CD4-positive, alpha-beta T cell treated with Interleukin-10 for 1 hour (primary cell): ENCODE data around the gene TTLL1.
"Not testable (repeated sequence)": the region's sequence is repeated elsewhere in the genome, so short reads cannot be mapped to it uniquely, and the experiment has no call there.

Source experiments
- DNase-seq: peaks from one replicate; pipeline ENCODE4 v3.0.0-alpha.2; 2020

TTLL1 gene

DNA sequence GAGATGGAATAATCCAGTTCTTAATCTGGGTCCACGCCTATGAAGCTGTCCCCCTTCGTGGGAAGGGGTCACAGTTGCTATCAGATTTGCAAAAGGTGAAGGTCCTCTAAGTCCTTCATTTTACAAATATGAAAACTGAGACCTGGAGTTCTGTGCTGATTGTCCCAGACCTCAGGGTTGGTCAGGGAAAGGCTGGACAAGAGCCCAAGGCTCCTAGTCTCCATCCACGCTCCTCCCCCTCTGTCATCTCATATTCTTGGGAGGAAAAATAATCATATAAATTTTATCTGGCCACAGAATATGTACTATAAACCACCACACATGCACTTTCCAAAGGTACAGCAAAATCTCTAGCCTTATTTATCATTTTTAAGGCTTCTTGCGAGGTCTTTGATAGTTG lies 79.7 kb downstream of the TTLL1 start:
- DNase-seq, result no peak

DNA sequence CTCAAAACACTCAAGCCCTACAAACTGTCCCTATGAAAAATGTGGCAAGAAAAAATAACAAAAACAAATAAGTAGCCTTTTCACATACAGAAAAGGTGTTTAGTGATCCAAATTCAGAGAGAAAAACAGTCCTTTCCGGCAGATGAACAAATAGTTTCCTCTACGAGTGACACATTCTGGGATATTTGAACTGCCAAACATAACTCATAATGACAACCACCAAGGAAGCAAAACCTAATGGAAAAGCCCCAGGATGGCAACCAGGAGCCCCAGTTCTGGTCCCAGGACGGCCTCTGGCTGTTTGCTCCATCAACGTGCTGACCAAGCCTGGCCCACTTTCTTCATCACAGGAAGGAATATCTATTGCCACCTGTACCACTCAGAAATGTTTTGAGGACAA lies 80.3 kb downstream of the TTLL1 start:
- no peak for DNase-seq

DNA sequence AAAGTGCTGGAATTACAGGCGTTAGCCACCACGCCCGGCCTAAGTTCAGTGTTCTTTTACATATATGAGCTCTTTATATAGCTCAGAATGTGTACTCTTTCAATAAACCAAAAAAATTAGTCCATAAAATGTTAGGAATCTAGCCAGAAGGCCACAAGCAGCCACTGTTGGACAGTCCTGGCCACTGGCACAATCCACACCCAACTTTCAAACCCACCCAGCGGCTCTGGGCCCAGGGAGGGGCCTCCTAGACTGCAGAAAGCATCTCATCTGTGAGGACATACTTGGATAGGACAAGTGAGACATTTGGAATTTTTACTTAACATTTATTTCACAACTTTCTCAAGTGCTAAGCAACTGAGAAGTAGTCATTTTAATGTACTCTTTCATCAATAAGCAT lies 80.7 kb downstream of the TTLL1 start:
- no peak for DNase-seq

DNA sequence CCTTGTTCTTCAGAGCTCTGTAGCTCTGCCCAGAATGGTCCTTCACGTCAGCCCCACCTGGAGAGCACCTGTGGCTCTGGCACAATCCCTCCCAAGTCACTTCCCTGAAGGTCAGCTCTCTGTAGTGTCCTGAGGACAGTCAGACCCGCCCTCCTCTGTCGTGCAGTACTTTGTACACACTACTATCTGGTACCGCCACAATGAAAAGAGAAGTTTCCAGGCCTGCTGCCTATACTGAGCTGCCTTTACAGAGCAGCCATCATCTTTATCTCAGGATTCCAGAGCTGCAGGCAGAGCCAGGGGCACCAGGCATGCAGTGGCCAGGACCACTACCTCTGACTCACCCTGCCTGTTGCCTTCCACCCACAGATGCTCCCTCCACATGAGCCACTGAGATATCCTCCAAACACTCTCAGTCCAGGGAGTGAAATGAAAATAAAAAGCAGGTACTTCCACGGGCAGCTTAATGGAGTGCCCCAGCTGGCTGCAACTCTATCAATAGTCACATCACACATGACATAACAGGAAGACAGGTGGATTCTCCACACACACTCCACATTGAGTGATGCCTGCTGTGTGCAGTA lies 81.6 kb downstream of the TTLL1 start:
- DNase-seq, result no peak

DNA sequence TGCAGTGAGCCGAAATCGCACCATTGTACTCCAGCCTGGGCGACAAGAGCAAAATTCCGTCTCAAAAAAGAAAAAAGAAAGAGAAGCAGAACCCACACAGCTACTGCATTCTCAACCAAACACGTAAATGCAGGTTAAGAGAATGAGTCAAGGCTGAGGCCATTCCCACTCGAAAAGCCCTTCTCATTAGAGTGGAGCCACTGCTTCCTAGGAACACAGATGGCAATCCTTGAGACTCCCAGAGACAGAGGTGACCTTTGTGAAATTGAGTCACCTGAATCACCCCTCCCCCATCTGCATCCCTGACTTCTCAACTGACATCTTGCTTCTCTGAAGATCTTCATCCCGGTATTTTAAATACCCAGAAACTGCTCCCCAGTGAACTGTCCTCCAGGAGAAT lies 82.4 kb downstream of the TTLL1 start:
- no peak for DNase-seq

DNA sequence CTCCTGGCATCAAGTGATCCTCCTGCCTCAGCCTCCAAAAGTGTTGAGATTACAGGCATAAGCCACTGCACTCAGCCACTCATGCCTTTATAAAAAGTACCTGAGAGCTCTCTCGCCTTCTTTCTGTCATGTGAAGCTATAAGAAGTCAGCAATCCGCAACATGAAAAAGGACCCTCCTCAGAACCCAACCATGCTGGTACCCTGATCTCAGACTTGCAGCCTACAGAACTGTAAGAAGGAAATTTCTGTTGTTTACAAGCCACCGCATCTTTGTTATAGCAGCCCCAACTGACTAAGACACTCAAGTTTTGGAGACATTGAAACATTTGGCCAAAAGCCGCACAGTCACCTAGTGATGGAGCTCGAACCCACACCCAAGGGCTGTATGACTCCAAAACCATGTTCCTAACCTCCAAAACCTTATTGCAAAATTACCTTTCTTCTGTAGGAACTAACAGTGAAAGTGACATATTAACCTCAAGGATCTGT lies 83.1 kb downstream of the TTLL1 start:
- no peak for DNase-seq

DNA sequence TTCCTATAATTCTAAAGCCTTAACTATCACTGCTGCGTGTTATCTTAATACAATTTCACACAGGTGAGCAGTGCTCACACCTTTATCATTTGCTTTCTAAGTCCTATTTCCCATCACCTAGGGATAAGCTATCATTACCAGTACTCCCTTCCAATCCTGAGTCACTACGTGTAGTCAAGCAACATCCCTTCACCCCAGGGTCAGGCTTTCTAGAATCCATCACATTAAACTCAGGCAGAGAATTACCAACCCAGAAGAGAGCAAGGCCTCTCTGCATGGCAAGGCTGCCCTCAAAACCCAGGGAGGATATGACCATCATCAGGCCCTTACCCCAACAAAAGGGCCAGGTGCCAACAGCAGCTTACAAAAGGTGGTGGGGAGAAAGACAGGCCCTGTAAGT lies 84.1 kb downstream of the TTLL1 start:
- DNase-seq, result no peak

DNA sequence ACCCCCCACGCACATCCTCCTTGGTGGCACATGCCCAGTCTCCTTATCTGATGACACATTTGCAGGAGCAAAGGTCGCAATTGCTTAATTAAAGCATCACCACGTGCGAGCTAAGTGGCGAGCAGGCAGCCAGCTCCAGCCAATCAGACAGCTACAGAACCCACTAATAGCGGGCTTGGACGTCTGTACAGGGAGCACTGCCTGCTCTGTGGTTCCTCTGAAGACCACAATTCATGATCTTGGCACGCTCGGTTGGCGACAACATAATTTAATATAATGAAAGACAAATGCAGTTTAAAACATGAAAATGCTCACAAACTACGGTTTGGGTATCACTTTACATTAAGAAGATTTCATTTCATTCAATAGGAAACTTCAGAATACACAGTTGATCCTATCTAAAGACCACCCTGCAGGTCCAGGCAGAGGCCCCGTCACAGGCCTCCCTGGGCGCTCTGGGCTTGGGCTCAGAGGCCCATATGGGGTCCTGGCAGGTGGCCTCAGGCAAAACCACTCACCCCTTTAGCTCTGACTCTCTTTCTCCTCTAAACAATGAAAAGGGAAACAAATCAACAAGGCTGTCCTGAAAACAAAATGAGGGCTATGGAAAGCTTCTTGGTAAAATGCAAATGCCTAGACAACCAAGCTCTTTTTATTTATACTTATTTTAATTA lies 84.7 kb downstream of the TTLL1 start:
- no peak for DNase-seq

DNA sequence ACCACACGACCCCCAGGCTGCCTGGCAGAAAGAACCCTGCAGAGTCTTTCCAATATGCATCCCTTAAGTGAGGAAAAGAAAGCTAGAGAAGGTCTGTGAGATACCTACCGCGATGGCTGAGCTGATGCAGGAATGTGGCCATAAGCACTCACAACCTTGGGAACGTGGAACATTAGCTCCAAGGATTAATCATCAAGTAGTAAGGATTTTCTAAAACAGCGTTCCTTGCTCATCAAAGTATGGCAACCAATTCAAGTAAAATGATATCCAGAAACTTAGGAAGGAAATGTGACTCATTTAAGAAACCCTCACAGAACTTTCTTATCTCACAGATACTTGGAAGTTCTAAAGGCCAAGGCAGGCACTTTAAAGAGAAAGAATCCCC lies 87.0 kb downstream of the TTLL1 start:
- DNase-seq, result no peak

DNA sequence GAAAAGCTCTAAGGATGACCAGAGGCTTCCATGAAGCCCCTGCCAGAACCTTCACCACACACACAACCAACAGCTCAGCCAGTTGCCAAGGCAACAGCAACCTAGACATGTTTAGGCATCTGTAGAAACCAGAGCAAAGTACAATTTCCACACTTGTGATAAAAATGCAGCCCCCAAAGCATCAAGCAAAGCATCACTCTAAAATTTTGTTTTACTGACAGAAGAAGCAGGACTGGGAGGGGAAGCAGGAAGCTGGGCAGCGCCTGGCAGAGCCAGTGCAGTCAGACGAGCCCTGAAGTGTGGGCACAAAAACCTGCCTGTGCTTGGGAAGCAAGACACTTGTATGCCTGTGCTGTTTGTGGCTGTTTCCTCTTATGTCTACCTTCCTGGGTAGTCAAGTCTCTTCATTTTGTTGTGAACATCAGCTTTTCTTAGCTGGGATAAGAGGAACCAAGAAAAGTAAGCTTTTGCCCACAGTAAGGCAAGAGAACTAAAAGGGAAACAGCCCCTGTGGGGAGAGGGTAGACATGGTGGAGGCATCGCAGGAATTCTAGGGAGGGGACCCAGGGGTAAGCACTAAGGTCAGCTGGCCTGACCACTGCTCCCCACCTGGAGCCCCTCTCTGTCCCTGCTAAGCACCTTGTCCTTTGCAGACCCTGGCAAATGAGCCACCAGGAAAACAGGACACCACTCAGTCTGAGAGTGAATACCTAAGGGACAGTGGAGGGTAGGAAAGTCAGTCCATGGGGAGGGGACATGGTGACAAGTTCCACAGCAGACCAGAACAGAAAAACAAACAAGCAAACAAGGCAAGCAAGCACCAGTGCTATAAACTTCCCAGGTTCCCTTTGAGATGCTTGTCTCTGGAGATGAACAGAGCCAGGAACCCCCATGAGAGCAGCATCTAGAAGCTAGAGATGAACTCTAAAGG lies 87.7 kb downstream of the TTLL1 start:
- no peak for DNase-seq

DNA sequence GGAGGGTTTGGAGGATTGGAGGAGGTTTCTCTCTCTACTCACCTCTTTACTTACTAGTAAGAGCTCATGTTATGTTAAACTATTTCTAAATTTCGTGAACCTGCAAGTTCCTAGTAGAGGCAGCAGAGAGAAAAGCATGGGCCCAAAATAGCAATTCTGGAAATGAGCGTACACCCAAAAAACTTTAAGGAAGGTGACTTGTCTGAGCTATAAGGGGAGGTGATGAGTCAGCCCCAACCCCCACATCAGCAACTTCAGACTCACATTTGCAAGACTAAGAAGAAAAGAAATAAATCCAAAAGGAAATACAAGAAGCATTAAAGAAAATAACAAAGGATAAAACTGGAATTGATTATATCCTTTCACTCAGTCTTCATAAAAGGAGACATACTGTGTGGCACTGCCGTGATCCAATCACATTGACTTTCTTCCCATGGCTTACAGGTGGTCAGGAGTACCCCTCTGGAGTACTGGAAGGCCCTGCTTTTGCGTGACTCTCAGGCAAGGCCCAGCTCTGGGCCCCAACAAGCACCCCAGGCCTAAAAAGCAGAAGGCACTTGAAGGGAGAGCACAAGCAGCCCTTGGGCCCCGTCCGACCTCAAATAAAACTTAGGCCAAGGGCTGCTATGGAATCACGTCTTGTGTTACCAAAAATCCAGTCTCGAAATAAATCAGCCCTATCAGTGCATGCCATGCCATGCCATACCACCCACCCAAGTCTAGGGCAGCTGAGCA lies 88.6 kb downstream of the TTLL1 start:
- DNase-seq, result no peak

DNA sequence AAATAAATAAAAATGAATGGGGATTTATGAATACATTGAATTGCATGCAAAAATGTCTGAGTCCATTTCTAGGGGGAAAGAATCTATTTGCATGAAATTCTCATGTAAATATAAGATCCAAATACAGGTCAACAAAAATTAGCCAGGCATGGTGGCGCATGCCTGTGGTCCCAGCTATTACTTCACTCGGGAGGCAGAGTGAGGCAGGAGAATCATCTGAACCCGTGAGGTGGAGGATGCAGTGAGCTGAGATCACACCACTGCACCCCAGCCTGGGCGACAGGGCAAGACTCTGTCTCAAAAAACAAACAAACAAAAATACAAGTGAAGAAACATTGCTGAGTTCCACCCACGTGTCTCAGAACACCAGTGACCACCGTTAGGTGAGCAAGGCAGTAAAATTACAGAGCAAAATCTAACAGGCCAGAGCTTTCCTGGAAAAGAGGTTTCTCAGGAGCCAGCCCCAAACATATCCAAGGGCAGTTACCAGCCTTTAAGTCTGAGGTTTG lies 91.6 kb downstream of the TTLL1 start:
- no peak for DNase-seq

DNA sequence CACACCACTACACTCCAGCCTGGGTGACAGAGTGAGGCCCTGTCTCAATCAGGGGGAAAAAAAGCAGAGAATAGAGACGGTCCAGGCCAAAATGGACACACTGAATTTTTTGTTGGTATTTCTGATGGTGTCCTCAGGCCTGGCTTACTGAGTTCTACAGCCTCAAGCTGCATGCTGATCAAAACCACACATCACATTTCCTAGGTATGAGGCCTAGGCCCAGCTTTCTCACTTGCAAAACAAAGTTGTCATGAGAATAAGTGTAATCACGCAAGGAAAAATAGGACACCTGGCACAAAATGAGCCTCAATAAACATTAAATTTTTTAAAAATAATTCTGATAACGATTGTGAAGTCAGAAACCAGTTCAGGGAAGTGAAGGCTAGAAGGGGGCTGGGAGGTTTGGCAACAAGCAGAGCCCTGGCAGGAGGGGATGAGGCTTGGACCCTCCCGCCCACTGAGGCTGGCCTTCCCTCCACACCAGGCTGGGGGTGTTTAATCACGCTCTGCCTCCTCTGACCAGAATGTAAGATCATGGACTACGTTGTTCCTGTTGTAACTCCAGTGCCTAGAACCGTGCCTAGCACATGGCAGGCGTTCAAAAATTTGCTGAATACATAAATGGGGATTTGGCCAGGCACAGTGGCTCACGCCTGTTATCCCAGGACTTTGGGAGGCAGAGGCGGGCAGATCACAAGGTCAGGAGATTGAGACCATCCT lies 92.4 kb downstream of the TTLL1 start:
- no peak for DNase-seq

DNA sequence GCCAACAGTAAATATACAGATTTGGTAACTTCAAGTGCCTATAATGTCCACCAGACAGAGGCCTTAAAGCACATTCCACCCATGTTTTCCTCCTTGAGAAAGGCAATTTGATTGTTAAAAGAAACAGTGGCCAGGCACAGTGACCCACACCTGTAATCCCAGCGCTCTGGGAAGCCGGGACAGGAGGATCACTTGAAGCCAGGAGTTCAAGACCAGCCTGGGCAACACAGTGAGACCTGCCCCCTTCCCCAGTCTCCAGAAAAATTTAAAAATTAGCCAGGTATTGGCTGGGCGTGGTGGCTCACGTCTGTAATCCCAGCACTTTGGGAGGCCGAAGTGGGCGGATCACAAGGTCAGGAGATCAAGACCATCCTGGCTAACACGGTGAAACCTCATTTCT lies 93.5 kb downstream of the TTLL1 start:
- DNase-seq, result not testable (repeated sequence)

DNA sequence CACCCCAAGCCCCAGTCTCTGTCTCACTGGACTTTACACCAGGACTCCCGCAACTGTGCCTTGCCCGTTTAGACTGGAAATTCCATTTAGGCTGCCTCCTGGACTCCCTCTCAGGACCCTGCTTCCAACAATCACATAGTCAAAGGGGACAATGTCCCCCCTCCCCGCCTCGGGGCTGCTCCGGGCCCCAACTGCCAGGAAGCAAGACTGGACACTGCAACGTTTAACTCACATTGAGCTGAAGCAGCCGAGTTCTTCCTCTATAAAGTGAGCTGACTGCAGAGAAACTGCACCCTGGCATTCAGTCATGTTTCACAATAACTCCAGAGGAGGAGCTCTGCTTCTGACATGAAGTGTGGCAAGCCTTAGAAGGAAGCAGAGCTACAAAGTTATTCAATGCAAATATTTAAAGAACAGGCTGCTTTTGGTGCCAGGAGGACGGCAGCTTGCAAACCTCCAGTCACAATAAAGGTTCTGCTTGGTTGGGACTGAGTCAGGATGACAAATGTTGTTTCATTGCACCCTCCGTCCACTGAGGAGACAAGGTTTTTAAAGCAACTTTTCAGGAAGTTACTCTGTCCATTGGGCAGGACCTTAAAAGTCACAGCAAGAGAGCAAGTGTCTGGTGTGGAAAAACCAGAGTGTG lies 94.2 kb downstream of the TTLL1 start:
- no peak for DNase-seq

DNA sequence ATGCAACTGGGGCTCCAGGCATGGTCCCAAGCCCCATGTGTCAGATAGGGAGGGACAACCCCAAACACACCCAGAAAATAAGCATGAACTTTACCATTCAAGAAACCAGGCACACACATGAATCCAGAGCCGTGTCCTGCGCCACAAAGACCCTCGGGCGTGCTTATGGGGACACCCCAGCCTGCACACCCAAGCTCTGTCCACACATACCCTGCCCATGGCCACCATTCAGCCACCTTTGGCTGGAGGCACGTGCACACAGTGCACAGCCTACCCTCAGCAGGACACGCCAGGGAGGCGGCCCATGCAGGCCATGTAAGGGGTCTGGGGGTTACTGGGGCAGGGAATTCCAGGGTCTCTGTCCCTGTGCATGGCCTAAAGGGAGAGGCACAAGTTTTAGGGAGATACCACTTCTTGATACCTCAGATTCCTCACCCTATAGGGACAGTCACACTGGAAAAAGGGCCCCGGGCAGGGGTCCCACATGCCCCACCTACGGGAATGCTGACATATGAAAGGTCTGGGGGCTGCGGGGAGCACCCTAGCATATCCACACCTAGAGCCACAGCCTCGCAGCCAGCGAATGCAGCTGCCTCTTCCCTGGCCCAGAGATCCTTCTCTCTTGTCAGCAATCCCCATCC lies 94.8 kb downstream of the TTLL1 start:
- DNase-seq, result no peak

DNA sequence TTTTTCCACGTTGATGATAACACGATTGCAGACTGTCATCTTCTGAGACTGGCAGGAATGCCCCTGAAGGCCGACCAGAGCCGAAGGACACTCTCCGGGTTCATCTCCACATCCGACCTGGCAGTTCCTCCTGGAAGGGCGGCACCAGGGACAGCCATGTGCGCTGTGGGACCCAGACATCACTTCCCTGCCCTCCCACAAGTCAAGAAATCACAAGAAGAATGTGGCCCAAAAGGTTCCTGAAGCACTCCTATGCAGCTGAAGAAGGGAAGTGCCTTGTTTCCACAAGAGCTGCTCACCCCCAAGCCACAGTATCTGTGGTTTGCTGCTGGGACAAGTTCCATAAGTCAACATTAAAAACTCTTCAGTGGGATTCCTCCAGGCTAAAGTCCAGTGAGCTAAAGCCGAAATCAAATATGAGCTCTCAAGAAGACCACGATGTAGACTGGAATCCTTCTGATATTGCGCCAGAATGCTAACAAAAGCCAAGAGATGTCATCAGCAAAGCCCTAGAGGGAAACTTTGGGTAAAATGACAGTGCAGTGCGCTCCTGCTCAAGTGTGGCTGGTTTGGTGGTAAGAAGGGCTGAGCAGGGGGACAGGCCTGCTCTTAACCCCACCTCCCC lies 95.4 kb downstream of the TTLL1 start:
- no peak for DNase-seq

DNA sequence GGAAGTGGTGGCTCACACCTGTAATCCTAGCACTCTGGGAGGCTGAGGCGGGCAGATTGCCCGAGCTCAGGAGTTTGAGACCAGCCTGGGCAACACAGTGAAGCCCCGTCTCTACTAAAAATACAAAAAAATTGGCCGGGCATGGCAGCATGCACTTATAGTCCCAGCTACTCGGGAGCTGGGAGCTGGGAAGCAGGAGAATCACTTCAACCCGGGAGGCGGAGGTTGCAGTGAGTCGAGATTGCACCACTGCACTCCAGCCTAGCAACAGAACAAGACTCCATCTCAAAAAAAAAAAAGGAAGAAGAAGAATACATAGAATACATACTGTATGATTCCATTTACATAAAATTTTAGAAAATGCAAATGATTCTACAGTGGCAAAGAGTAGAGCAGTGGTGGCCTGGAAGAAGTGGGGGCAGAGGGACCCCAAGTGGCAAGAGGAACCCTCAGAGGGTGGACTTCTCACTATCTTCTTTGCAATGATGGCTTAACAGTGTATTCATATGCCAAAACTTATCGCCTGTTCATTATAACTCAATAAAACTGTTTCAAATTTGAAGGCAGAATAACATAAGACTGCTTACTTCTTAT lies 96.2 kb downstream of the TTLL1 start:
- no peak for DNase-seq

DNA sequence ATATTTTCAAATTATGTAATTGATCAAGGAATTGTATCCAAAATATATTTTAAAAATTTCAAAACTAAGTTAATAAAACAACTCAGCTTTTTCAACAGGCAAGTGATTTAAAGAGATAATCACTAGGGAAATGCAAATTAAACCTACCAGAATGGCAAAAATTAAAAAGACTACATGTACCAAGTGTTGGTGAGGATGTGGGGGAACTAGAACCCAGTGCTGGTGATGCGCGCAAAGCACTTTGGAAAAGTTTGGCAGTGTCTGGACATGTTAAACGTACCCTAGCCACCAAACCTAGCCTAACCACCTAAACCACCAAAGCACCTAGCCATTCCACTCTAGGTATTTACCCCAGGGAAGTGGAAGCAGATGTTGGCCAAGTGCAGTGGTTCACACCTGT lies 97.1 kb downstream of the TTLL1 start:
- no peak for DNase-seq

DNA sequence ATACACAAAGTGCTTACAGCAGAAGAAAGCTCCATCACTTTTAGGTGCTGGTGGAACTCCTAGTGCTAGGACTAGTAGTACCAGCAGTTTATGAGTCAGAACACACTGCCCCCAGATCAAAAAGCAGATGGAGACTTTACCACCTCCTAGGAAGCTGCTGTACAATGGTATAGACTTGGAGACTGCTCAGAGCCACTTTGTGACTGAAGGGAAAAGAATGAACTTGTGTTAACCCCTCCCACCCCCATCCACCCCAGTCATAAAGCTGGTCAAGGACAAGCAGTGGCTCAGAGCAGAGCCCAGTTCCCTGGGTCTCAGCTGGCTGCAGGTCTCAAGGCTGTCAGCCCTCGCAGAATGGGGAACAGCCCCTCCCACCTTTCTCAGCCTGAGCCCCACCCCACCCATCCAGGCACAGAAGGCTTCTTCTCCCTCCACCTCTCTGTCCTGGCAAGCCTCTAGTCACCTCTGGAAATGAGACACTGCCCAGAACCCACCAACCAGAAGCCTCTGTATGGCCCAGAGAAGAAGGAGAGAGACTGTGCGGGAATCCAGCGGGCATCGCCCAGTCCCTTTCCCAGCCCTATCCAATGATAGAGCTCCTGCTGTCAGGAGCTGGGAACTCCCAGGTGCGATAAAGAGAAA lies 98.1 kb downstream of the TTLL1 start:
- DNase-seq, result no peak
